ENCODE measurements around the gene ANO10.

DNA sequence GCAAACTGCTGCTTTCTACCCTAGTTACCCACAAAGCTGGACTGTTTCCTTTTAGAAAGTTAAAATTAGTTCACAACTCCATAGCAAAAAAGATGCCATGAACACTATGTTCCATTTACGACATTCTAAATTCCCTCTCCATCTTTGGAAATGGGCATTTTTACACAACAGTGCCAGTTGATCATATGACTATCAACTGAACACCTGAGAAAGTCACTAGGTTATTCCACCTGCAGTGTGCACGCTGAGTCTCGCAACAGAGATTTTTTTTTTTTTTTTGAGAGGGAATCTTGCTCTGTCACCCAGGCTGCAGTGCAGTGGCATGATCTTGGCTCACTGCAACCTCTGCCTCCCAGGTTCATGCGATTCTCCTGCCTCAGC lies 215.2 kb downstream of the ANO10 start:
- TF ChIP-seq CTCF (IDR thresholded peaks at IDR 0.05 in 8 of 11, conservative IDR thresholded peaks at IDR 0.05 in 3 of 11) (no peak), POLR2A (IDR thresholded peaks at IDR 0.05) (no peak), POLR2AphosphoS5 (IDR thresholded peaks at IDR 0.05) (no peak)

Data from spleen (tissue), 7 donors.